Measurements from ENCODE around the gene SCLY. TPM values are rescaled to one million over a fixed set of nuclear protein-coding genes. Genes with fewer than 3 reads are reported as not detected.

SCLY gene
- total RNA-seq, 1 experiment from 2014 or later = 28.7 TPM

- POLR2A ChIA-PET = no interaction called here
- Histone ChIP-seq H3K27me3 (ENCODE audit: insufficient read depth, low read length) (no peaks in the 10 kb centered on the region; the same call in 1 of the 2 replicates), H3K4me2 (ENCODE audit: low read length) (no peak overlapping the region), H3K4me3 (replicated peaks in 1 of 2; ENCODE audit: low read depth in 1 of 2, low read length in 2 of 2) (no peak overlapping the region), H3K9me2 (ENCODE audit: insufficient read depth) (no peaks in the 10 kb centered on the region), H3K36me3 (ENCODE audit: control insufficient read depth in 1 of 2, insufficient read depth in 2 of 2, low read length in 2 of 2) (no peaks in the 10 kb centered on the region), H3K9me3 (ENCODE audit: control insufficient read depth in 1 of 2, insufficient read depth in 1 of 2, low read depth in 1 of 2, low read length in 2 of 2) (peaks cover 0 to 10% of the 10 kb centered on the region in 2 experiments; a peak in 1 of 4 replicates), H4K20me1 (ENCODE audit: insufficient read depth) (no peaks in the 10 kb centered on the region), H3K4me1 (ENCODE audit: control insufficient read depth in 1 of 2, insufficient read depth in 2 of 2, low read length in 2 of 2) (no peaks in the 10 kb centered on the region), H2AFZ (ENCODE audit: low read depth, low read length, poor library complexity, severe bottlenecking) (no peak overlapping the region), H3K27ac (ENCODE audit: low read depth, low read length) (no peak overlapping the region), H3K9ac (ENCODE audit: low read length) (no peak overlapping the region), H3K79me2 (ENCODE audit: insufficient read depth, low read length) (no peaks in the 10 kb centered on the region)
- intact Hi-C loops (cut with micrococcal nuclease) = no loop called here
- no peak for TF ChIP-seq POLR2A (IDR thresholded peaks at IDR 0.05; ENCODE audit: borderline replicate concordance, extremely low read depth, insufficient read depth, insufficient read length)
- TF ChIP-seq JUND (IDR thresholded peaks at IDR 0.05) = no peak
- no peak for TF ChIP-seq ZBTB33 (IDR thresholded peaks at IDR 0.05; ENCODE audit: extremely low read depth, insufficient replicate concordance, low read length)
- no peak for TF ChIP-seq CBX3 (IDR thresholded peaks at IDR 0.05; ENCODE audit: low read depth)
- no peak for TF ChIP-seq YY1 (IDR thresholded peaks at IDR 0.05; ENCODE audit: extremely low read depth, insufficient replicate concordance, low read depth, low read length)
- no peak for TF ChIP-seq CTCF (IDR thresholded peaks at IDR 0.05 in 2 of 3, conservative IDR thresholded peaks at IDR 0.05 in 1 of 3; ENCODE audit: borderline replicate concordance in 1 of 3, insufficient read depth in 1 of 3, low read depth in 2 of 3, low read length in 2 of 3)
- TF ChIP-seq ZNF274 (IDR thresholded peaks at IDR 0.05; ENCODE audit: low read depth, low read length) = no peak
- TF ChIP-seq FOSL1 (IDR thresholded peaks at IDR 0.05; ENCODE audit: low read depth) = no peak
- CTCF ChIA-PET = no interaction called here
- DNase-seq (ENCODE audit: low read depth, low spot score) (no peak), ATAC-seq (no peak)
- RAD21 ChIA-PET (ENCODE audit: low non-redundant PET in 1 of 2, low total read pairs in 2 of 2, uncharacterized antibody in 2 of 2, unreplicated experiment in 2 of 2) = no interaction called here
- no TSS peak for BruUV-seq (replicated peaks)
Observed at GRCh38 chr2:238122287-238123217, 61.8 kb downstream of the SCLY start.
